Non-pigmented ciliary epithelial cell (primary cell): ENCODE measurements around the gene FCRL3.

Experiments
- DNase-seq: peaks from one replicate; pipeline ENCODE4 v3.0.0-alpha.2; 2010; ENCODE audit warnings: low read depth

Gene FCRL3

DNA sequence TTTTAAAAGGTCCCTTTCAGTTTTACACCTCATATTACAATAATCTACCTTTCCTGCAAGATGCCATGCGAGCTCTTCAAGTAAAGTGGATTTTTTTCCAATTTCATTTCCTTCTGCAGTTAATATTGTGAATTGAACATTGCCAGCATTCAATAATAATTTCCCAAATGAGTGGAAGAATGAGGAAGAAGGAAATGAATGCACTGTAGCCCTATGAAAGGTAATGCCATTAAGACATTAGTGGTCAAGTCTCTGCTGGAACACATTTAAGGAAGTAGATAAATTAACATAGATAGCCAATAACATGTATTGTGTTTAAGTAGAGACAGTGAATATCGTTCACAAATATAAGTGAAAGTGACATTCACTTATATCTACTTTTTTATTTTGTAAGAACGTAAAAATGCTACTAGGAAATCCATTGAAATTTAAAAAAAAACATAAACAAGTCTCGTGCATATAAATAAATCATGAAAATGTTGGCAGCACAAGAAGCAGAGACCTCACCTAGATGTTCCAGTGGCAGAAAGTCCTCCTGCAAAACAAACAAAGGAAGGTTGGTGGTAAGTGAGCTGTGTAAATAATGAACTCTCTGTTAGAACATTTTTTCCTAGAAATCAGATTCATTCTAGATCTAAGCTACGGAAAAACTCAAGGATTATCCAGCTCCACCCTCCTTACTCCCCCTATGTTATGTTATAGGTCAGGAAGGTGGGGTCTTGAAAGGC lies 17.7 kb downstream of the FCRL3 start:
- no peak for DNase-seq

DNA sequence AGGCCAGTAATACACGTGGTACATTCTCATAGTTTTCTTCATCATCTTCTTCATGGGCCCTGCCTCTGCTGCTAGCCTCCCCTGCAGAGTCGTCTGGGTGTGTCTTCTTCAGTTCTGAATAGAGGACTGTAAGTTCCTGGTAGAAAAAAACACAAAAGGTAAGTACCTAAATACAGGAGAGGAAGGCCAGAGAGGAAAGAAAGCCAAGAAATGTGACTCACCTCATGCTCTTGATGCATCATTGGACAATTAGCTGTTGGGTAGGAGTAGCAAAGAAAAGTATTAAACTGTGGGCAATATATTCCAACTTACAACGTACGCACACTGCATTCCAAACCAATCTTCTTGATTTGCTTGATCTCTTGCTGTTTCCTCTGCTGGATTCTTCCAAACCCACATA lies 21.8 kb downstream of the FCRL3 start:
- no peak for DNase-seq

DNA sequence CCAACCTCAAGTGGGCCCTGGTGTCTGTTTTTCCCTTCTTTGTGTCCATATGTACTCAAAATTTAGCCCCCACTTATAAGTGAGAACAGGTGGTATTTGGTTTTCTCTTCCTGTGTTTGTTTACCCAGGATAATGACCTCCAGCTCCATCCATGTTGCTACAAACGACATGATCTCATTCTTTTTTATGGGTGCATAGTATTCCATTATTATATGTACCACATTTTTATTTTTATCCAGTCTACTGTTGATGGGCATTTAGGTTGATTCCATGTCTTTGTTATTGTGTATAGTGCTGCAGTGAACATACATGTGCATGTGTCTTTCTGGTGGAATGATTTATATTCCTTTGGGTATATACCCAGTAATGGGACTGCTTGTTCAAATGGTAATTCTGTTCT lies 27.6 kb downstream of the FCRL3 start:
- no peak for DNase-seq

DNA sequence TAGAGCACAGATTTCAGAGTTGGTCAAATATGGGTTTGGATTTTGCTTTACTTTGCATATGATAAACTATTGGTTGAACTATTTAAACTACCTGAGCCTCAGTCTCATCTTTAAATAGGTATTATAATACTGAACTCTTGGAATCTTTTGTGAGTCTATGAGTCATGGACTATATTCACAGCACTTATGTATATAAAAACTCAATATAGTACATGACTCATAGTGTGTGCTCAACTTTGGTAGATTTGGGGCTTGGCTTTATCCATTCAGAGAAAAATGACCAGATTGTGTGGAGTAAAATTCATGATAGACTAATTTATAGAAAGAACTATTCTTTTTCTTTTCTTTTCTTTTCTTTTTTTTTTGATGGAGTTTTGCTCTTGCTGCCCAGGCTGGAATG lies 28.7 kb downstream of the FCRL3 start:
- DNase-seq: no peak

DNA sequence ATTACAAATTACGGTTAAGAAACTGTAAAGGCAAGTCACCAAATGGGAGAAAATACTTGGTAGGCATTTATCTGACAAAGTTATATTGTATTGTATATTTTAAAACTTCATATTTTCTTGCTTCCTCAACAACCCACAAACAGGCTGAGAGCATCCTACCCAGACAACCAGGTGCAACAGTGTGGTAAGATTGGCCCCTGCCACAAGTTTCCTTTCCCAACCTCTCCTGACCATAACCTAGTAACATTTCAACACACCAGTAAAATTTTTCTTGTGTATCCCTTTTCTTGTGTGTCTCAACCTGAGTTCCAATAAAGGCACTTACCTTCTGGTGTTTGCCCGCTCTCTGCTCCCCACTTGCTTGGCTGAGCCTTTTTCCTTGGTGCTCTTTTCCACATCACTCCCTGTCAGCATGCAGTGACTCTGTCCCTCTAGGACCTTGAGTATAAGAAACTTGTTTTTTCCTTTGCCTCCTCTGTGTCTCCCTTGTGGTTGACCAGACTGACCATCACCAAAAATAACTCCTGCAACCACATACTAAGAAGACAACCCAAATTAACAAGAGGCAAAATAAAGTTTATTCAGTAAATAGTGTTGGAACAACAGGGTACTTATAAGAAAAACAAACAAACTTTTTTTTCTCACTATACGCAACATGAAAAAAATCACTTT lies 40.9 kb downstream of the FCRL3 start:
- no peak for DNase-seq

DNA sequence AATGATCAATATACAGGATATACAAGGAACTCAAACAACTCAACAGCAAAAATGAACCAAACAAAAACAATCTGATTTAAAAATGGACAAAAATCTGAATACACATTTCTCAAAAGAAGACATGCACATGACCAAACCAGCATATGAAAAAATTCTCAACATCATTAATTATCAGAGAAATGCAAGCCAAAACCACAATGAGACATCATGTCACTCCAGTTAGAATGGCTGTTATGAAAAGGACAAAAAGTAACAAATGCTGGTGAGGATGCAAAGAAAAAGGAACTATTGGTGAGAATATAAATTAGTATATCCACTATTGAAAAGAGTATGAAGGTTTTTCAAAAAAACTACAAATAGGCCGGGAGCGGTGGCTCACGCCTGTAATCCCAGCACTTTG lies 42.0 kb downstream of the FCRL3 start:
- no peak for DNase-seq

DNA sequence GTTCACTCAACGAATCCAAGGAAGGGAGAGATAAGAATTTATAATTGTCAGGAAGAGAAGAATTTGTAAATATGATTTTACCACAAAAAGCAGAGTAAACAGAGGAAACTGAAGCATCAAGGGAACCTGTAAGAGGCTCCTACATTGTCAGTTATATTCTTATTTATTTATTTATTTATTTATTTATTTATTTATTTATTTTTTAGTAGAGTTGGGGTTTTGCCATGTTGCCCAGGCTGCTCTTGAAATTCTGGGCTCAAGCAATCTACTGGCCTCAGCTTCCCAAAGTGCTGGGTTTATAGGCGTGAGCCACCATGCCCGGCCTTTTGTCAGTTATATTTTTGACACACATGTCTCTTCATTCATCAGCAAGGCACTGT lies 47.1 kb downstream of the FCRL3 start:
- no peak for DNase-seq

DNA sequence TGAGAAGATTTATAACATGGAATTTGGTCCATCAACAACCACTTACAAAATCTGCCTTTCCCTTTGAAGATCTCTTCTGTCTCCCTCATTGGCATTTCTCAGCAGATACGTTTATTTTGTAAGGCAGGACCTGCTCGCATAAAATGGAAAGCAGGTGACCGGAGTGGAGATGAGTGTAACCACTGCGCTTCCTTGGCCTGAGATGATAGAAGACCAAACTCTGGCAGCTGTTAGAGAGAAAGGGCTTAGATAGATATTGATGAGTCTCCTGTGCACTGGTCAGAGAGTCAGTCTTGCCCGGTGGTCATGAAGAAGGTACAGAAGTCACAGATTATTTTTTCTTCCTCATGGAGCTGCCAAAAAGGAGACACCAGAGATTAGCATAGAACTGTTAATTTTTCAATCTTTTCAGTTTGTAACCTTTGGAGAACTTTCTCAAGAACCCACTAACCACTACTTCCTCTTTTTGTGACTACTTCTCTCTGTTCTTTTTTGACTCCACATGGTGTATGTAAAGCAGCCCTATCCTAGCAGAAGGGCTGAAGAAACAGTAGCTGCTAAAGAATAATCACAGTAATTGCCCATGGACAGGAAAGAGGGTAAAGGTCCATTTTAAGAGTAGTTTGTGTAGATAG lies 47.6 kb downstream of the FCRL3 start:
- DNase-seq: no peak

DNA sequence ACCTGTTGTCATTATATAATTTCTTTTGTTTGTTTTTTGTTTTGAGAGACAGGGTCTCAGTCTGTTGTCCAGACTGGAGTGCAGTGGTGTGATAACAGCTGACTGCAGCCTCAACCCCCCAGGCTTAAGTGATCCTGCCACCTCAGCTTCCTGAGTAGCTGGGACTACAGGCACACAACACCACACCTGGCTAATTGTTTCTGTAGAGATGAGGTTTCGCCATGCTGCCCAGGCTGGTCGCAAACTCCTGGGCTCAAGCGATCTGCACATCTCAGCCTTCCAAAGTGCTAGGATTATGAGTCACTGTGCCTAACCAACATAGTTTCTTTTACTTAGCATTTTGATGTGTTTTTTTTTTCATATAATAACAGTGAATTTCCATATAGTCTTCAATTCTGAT lies 52.3 kb downstream of the FCRL3 start:
- DNase-seq: no peak

DNA sequence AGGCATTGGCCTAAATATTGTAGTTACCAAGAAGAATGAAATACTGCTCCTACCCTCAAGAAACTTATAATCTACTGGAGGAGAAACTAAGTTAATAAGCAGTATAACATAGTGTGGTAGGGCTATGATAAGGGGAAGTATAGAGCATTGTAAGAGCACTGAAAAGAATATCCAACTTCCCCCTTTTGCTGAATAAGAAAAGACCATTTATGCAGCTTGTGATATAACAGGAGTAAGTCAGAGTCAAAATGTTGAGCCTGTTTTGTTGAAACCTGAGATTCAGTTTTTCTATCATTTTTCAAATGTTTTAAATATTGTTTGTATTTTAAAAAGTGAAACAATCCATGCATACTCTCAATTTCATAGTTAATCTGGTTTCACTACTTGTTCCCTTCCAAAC lies 54.4 kb downstream of the FCRL3 start:
- DNase-seq: no peak

DNA sequence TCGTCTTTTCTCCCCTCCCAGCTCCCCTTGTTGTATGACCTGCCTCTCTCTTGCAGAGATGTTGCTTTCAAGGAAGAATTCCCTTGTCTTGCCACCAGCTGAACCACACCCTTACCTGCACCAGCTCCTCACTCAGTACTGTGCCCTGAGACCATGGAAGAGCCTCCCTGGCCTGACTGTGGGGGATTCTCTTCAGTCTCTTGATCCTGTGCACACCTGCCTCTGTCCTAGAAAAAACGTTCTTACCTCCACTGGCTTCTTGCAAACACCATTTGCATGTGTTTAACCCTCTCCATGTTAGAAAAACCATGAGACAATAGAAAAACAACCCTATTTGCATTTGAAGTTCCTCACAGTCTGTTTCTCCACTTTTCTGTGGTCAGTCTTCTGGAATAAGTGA lies 59.4 kb downstream of the FCRL3 start:
- DNase-seq: no peak

DNA sequence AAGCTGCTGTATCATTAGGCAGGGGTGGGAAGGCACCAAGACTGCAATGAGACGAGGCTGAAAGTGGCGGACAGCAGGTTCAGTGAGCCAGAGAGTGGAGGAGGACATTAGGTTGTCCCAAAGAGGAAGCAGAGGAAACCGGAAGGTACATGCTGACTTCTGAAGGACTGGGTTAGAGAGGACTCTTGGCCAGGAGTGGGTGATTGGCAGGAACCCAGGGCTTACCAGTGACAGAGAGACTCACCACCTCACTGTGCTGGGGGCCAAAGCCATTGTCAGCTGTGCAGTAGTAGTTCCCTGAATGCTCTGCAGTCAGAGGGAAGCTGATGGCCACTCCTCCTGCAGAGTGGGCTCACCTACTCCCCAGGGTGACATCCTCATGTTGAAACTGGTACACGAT lies 60.8 kb downstream of the FCRL3 start:
- no peak for DNase-seq

DNA sequence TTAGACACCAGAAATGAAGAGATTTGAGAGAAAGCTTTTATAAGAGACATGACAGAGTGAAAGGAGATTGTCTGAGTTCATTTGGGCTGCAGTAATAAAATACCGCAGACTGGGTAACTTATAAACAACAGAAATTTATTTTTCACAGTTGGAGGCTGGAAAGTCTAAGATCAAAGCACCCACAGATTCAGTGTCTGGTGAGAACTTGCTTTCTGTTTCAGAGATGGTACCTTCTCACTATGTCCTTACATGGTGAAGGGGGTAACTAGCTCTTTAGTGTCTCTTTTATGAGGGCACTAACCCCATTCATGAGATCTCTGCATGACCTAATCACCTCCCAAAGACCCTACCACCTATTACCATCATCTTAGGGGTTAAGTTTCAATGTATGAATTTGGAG lies 71.8 kb downstream of the FCRL3 start:
- no peak for DNase-seq
